A549 (cell line): ENCODE results near the gene FBXO34. TPM values are rescaled to one million over a fixed set of nuclear protein-coding genes. Genes with fewer than 3 reads are reported as not detected.
A peak's percentile ranks its signal among the peaks of the same experiment; 100 is the strongest.

ENCODE experiments used
- ATAC-seq, 2 experiments: fragments of 200-7000 bp in 1 of 2; fragments of >200 bp in 1 of 2; cut with Nextera tagmentation in 1 of 2; cut with Tn5 transposase in 1 of 2; 3 replicates each; pipeline versions ENCODE4 v1.8.0 to v1.9.1; 2018 to 2020; ENCODE audit warnings: mild to moderate bottlenecking in 1 of 2, moderate library complexity in 1 of 2
- CTCF ChIA-PET: fragments of 300-600 bp; sonication (Branson Sonifier 250); formaldehyde crosslinking; extraction: SDS; loops from one replicate; lab custom pipeline; 2021; ENCODE audit warnings: antibody characterized with exemption, inconsistent platforms; lab: Yijun Ruan, JAX
- POLR2A ChIA-PET: fragments of 350-600 bp; formaldehyde crosslinking; extraction: SDS; loops from one replicate; lab custom pipeline; 2021; ENCODE audit warnings: antibody characterized with exemption, inconsistent platforms; lab: Yijun Ruan, JAX
- DNase-seq, 2 experiments: peaks; one replicate each; pipeline versions ENCODE4 v3.0.0 to v3.0.0-alpha.2; 2011 to 2016; ENCODE audit warnings: low read depth in 1 of 2, low spot score in 1 of 2
- FAIRE-seq: peaks from 2 replicates; lab custom pipeline; 2011; peaks lifted over from hg19 to GRCh38; lab: Jason Lieb, UNC
- H3K27ac ChIP-seq, 2 experiments: fragments of >200 bp; sonication (Bioruptor Twin); formaldehyde crosslinking; 3 replicates each; pipeline ENCODE4 v1.5.1; 2016 to 2017
- H3K4me1 ChIP-seq: fragments of >200 bp; sonication (Bioruptor Twin); formaldehyde crosslinking; 3 replicates; pipeline ENCODE4 v1.6.1; 2016
- H3K4me2 ChIP-seq: fragments of >200 bp; sonication (Bioruptor Twin); formaldehyde crosslinking; 3 replicates; pipeline ENCODE4 v1.6.1; 2016
- H3K4me3 ChIP-seq: fragments of >200 bp; sonication (Bioruptor Twin); formaldehyde crosslinking; 3 replicates; pipeline ENCODE4 v1.5.1; 2016
- H3K9me3 ChIP-seq: fragments of >200 bp; sonication (Bioruptor Twin); formaldehyde crosslinking; 3 replicates; pipeline ENCODE4 v1.6.1; 2016
- CBX2 ChIP-seq: fragments of 200-600 bp; sonication (generic); IDR thresholded peaks from 2 replicates; pipeline ENCODE4 v1.6.1; 2016; ENCODE audit warnings: low read depth, mild to moderate bottlenecking, borderline replicate concordance
- CTCF ChIP-seq: fragments of >200 bp; sonication (Bioruptor Twin); formaldehyde crosslinking; IDR thresholded peaks from 3 replicates; pipeline ENCODE4 v1.5.1; 2016
- E2F6 ChIP-seq: IDR thresholded peaks from 2 replicates; pipeline ENCODE4 v1.6.1; 2012; ENCODE audit warnings: low read depth, borderline replicate concordance
- EHF ChIP-seq: fragments of 250-450 bp; sonication (Bioruptor Pico); IDR thresholded peaks from 2 replicates; pipeline ENCODE4 v1.5.0; 2020; ENCODE audit warnings: mild to moderate bottlenecking
- ESRRA ChIP-seq: fragments of 150-350 bp; IDR thresholded peaks from 2 replicates; pipeline ENCODE4 v1.6.1; 2014; ENCODE audit warnings: mild to moderate bottlenecking, low read length, borderline replicate concordance
- HES2 ChIP-seq: fragments of >200 bp; sonication (Bioruptor Twin); formaldehyde crosslinking; IDR thresholded peaks from 2 replicates; pipeline ENCODE4 v1.6.1; 2016
- HOXA7 ChIP-seq: fragments of 250-450 bp; sonication (Bioruptor Pico); IDR thresholded peaks from 2 replicates; pipeline ENCODE4 v1.5.0; 2020; ENCODE audit warnings: mild to moderate bottlenecking, moderate library complexity
- HOXB13 ChIP-seq: fragments of 250-450 bp; sonication (Bioruptor Pico); IDR thresholded peaks from 2 replicates; pipeline ENCODE4 v1.5.0; 2020; ENCODE audit warnings: low read depth, mild to moderate bottlenecking, moderate library complexity
- HOXB5 ChIP-seq: fragments of 250-450 bp; sonication (Bioruptor Pico); IDR thresholded peaks from 2 replicates; pipeline ENCODE4 v1.5.0; 2020; ENCODE audit warnings: mild to moderate bottlenecking, moderate library complexity
- JUNB ChIP-seq: fragments of >200 bp; sonication (Bioruptor Twin); formaldehyde crosslinking; IDR thresholded peaks from 2 replicates; pipeline ENCODE4 v1.6.1; 2016
- KDM1A ChIP-seq: fragments of 200-600 bp; sonication (generic); IDR thresholded peaks from 2 replicates; pipeline ENCODE4 v1.6.1; 2016; ENCODE audit warnings: low read depth, mild to moderate bottlenecking
- MAX ChIP-seq: IDR thresholded peaks from 2 replicates; pipeline ENCODE4 v1.6.1; 2012
- PBX3 ChIP-seq: IDR thresholded peaks from 2 replicates; pipeline ENCODE4 v1.6.1; 2012
- POLR2A ChIP-seq: IDR thresholded peaks from 2 replicates; pipeline ENCODE4 v1.6.1; 2012; ENCODE audit warnings: mild to moderate bottlenecking, low read length
- RAD21 ChIP-seq, 2 experiments: fragments of >200 bp in 1 of 2; sonication (Bioruptor Twin) in 1 of 2; formaldehyde crosslinking in 1 of 2; IDR thresholded peaks in 1 of 2; conservative IDR thresholded peaks in 1 of 2; 2 replicates in 1 of 2; 3 replicates in 1 of 2; pipeline ENCODE4 v1.6.1; 2012 to 2018; ENCODE audit warnings: inconsistent platforms in 1 of 2
- RFX5 ChIP-seq: fragments of 450-650 bp; IDR thresholded peaks from 2 replicates; pipeline ENCODE4 v1.7.1; 2014; ENCODE audit warnings: antibody characterized with exemption, mild to moderate bottlenecking, moderate library complexity
- RNF2 ChIP-seq: fragments of 200-600 bp; sonication (generic); IDR thresholded peaks from 2 replicates; pipeline ENCODE4 v1.6.1; 2016; ENCODE audit warnings: low read depth, mild to moderate bottlenecking, antibody characterized with exemption, moderate library complexity, borderline replicate concordance
- SMC3 ChIP-seq: fragments of >200 bp; sonication (Bioruptor Twin); formaldehyde crosslinking; IDR thresholded peaks from 3 replicates; pipeline ENCODE4 v1.6.1; 2018; ENCODE audit warnings: inconsistent platforms
- TFCP2L1 ChIP-seq: fragments of 250-450 bp; sonication (Bioruptor Pico); IDR thresholded peaks from 2 replicates; pipeline ENCODE4 v1.5.0; 2021; ENCODE audit warnings: mild to moderate bottlenecking
- ZNF302 ChIP-seq: fragments of 250-450 bp; sonication (Bioruptor Pico); IDR thresholded peaks from 2 replicates; pipeline ENCODE4 v1.9.0; 2021; ENCODE audit warnings: inconsistent platforms, mild to moderate bottlenecking, moderate library complexity
- WGBS: methylation state at CpG from one replicate; pipeline ENCODE4 v1.1.6; 2017; ENCODE audit errors: missing lambda C conversion rate; 5-methylcytosine and 5-hydroxymethylcytosine counted together
- polyA plus RNA-seq, 4 experiments: library from polyadenylated mRNA; depleted of rRNA in 3 of 4; stranded (reverse); fragments of >200 nt; fragmentation: RNase III in 1 of 4; extraction: RNeasy Plus Mini Kit Qiagen cat#74134 plus additional on column Dnase treatment in 1 of 4; gene quantifications; 2 replicates in 3 of 4; 3 replicates in 1 of 4; pipeline ENCODE4 v1.2.3, GENCODE V29; 2011 to 2017

The FBXO34 gene
- polyA plus RNA-seq, 2 of the 4 experiments (the other 2 are of a cell fraction) = 15.4 to 28.0 TPM

- no peaks in the 10 kb centered on the region for H3K9me3 ChIP-seq
- H3K4me2 ChIP-seq = no peak overlapping the region
- WGBS = 13% methylated on average over 4 of the region's 4 CpGs
- TF ChIP-seq RAD21 (conservative IDR thresholded peaks at IDR 0.05 in 1 of 2, IDR thresholded peaks at IDR 0.05 in 1 of 2) = peak; percentile 32 to 37; a peak in 3 of 5 replicates
- TF ChIP-seq CTCF = peak; percentile 59
- TF ChIP-seq SMC3 = peak; percentile 46
- TF ChIP-seq HOXB13 (CRISPR knock-in tag) = no peak
- CTCF ChIA-PET = interaction anchor here (0.9 to 2.3 kb wide), 9 partner anchors 9 to 185 kb away, joined by 3 to 13 read pairs (median 5); no protein-coding TSS in a partner anchor
- DNase-seq (peak in 1 of 2 experiments; percentile 33), FAIRE-seq (no peak), ATAC-seq (peak in 1 of 2 experiments; percentile 79; a peak in 3 of 6 replicates)
- H3K4me1 ChIP-seq = no peaks in the 10 kb centered on the region
- POLR2A ChIA-PET = no interaction called here
- H3K4me3 ChIP-seq = no peak overlapping the region
- H3K27ac ChIP-seq = no peak overlapping the region
Measured at GRCh38 chr14:55245657-55246268, 25.5 kb upstream of the FBXO34 start.

- CTCF ChIA-PET = no interaction called here
- ATAC-seq = no peak
- Histone ChIP-seq H3K27ac (no peak overlapping the region), H3K4me3 (no peak overlapping the region), H3K9me3 (no peaks in the 10 kb centered on the region), H3K4me2 (no peak overlapping the region), H3K4me1 (no peaks in the 10 kb centered on the region)
- no peak for TF ChIP-seq HOXB5 (CRISPR knock-in tag)
- TF ChIP-seq ZNF302 (CRISPR knock-in tag) = no peak
- no peak for TF ChIP-seq CTCF
- TF ChIP-seq MAX = no peak
- TF ChIP-seq PBX3 = no peak
- no peak for TF ChIP-seq ESRRA
- TF ChIP-seq POLR2A = no peak
- TF ChIP-seq JUNB = no peak
- WGBS = 95% methylated on average over 4 of the region's 4 CpGs
- no peak for DNase-seq
- POLR2A ChIA-PET = no interaction called here
- no peak for FAIRE-seq
Measured at GRCh38 chr14:55248411-55248810, 22.8 kb upstream of the FBXO34 start.

GRCh38 chr14:55249423-55249822, 21.8 kb upstream of the FBXO34 start:
- TF ChIP-seq E2F6 (no peak), EHF (CRISPR knock-in tag) (no peak), RAD21 (conservative IDR thresholded peaks at IDR 0.05 in 1 of 2, IDR thresholded peaks at IDR 0.05 in 1 of 2) (no peak), HES2 (no peak), TFCP2L1 (CRISPR knock-in tag) (no peak), RNF2 (no peak), KDM1A (no peak), CBX2 (no peak), RFX5 (no peak), HOXA7 (CRISPR knock-in tag) (no peak), SMC3 (no peak), CTCF (no peak)
- no peaks in the 10 kb centered on the region for H3K4me1 ChIP-seq
- DNase-seq = no peak
- ChIA-PET POLR2A (no interaction called here), CTCF (interaction anchor here (0.6 to 0.9 kb wide), 3 partner anchors 9 to 31 kb away, joined by 3 to 4 read pairs (median 3); no protein-coding TSS in a partner anchor)
- no peak overlapping the region for H3K4me2 ChIP-seq
- ATAC-seq = no peak
- 33% methylated on average over 4 of the region's 4 CpGs for WGBS
- H3K4me3 ChIP-seq = no peak overlapping the region
- FAIRE-seq = no peak
- no peak overlapping the region for H3K27ac ChIP-seq
- no peaks in the 10 kb centered on the region for H3K9me3 ChIP-seq
